SW480 (cell line): ENCODE results near the gene RPA1.

Source experiments
- DNase-seq: peaks from one replicate; pipeline ENCODE4 v3.0.0-alpha.2; 2016; ENCODE audit warnings: low spot score

Gene RPA1

DNA sequence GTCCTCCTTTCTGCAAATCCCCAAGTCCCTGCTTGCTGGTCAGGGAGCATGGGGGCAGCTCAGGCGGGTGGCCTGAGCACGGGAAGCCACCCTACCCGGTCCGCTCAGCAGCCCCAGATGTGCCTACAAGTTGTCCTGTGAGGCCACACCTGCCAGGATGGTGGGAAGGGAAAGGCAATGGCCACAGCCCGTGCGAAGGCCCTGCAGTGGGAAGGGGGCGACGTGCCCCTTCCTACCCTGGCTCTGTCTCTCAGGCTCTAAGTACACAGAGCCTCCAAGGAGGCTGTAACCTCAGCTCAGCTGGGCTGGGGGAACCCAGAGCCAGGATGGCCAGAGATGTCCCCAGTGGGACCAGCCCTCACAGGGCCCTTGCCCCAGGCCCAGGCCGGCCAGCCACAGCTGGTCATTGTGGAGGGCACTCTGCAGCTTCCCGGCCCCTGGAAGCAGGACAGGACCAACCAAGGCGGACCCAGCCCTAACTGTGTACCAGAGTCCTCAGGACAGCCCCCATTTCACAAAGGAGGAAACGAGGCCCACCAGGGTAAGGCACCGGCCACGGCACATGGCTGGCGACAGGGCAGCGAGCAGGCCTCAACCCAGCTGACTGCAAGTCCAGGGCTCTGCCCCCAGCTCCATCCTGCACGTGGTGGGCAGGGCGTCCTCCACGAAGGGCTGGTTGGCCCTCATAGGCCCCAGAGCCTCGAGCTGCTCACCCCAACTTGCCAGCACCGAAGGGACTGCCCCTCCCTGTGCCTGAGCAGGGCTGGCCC, 113.0 kb downstream of the RPA1 start:
- DNase-seq, result no peak

DNA sequence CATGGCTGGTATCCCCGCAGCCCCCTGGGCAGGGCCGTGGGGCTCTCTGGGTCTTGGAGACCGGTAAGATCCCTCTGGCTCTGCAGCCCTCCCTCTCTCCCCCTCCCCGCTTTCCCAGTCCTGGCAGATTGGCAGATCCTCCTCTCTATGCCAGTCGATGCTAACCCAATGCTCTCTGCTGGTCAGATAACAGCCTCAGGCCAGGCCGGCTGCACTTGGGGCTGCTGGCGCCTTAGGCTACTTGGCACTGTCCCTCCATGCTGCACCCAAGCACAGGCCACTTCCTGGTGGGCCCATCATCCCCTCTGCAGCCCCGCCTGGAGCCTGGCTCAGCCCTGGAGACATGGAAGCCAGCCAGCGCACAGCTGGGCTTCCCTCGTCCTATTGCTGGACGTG, 113.6 kb downstream of the RPA1 start:
- DNase-seq, result no peak

DNA sequence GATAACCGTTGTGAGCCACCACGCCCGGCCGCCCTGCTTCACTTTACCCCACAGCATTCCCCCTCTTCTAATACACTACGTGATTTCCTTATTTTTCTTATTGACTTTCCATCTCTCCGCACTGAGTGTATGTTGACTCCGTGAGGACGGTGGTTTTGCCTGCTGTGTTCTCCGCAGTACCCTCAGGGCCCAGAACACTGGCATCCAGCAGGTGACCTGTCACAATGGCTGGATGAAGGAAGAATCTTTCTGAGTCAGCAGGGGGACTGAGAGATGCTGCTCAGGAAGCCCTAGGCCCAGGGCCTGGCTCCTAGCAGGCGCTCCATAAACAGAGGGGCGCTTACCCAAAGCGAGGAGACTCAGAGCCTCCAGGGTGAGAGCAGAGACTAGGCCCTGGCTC, 115.8 kb downstream of the RPA1 start:
- DNase-seq, result no peak

DNA sequence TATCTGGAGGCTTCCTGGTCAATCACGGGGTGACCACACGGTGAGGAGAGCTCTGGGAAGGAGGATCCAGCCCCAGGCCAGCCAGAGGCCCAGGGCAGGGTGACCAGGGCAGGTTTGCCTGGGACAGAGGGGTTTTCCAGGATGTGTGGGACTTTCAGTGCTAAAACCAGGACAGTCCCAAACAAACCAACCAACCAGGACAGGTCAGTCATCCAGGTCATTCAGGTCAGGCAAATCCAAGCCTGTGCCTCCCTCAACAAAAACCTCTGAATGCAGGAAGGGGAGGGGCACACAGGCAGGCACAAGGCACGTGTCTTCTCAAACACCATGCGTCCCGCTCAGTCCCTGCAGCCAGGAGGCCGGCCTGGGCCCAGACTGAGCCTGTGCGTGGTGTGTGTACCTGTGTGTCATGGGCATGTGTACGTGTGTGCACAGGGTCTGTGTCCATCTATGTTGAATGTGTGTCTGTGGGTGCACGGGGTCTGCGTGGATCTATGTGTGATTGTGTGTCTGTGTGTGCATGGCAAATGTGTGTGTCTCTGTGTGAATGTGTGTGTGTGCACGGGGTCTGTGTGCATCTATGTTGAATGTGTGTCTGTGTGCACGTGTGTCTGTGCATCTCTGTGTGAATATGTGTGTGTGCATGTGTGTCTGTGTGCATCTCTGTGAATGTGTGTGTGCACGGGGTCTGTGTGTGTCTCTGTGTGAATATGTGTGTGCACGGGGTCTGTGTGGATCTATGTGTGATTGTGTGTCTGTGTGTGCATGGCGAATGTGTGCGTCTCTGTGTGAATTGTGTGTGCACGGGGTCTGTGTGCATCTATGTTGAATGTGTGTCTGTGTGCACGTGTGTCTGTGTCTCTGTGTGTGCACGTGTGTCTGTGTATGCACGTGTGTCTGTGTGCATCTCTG, 116.5 kb downstream of the RPA1 start:
- DNase-seq, result no peak

DNA sequence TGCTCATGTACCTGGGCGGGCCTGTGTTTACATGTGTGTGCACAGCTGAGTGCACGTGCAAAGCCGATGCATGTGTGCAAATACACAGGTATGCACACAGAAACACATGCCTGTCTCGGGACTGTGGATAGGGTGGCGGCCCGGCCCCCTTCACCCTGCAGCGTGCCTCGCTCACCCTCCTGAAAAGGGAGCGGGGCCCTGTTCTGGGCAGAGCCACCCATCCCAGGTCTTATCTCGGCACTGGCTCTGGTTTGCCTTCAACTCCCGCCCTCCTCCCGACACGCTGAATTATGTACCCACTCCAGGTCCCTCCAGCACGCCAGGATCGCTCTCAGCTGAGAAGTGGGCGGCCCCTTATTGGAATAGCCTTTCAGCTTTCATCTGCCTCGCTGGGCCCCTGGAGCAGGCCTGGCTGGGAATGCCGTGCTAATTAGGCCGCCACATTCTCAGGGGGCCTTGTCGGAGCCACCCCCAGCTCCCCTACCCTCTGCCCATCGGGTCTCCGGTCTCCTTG, 117.5 kb downstream of the RPA1 start:
- DNase-seq, result no peak

DNA sequence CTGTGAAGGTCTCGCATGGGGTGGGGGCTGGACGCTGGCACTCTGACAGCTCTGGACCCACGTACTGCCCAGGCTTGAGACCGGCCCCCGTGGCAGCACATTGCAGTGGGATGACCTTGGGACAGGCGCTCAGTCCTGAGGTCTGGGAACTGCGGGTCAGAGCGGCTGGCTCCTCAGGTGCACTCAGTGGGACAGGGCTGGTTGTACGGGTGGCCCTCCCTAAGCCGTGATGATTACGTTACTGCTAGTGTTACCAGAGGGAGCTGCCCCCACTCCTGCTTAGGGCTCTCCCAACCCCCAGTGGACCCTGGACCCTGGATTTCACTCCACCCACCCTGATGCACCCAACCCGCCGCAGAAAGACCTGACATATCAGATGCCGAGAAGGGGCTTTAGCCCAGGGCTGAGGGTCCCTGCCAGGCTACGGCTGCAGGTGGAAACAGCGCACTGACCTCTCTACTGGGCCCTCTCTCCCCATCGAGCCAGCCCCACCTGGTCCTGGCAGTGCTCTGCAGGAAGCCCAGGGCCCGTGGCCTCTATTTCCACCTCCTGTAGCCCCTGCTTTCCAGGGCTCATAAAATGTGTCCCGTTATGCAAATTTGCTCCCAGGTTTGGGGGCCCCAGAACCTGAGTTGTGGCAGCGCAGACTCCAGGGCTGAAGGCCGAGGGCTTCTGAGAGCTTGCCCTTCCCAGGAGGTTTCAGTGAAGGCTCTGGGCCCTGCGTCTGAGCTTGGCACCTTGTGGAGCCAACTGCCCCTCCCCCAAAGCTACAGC, 118.1 kb downstream of the RPA1 start:
- DNase-seq, result no peak

DNA sequence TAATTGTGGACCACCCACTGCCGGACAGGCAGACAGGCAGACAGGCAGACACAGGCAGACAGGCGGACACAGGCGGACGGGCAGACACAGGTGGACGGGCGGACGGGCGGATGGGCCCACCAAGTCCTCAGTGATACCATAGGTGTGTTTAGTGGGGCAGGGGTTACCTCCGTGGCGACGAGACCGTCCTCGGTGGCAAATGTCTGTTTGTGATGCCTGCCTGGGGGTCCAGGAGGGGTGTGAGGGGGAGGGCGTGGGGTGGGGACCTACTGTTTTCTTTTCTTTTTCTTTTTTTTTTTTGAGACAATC, 118.7 kb downstream of the RPA1 start:
- DNase-seq, result no peak
